DND-41 (cell line): ENCODE measurements around the gene FCRLA.
A peak's percentile ranks its signal among the peaks of the same experiment; 100 is the strongest.

ENCODE experiments used
- ATAC-seq: fragments of 200-7000 bp; cut with Tn5 transposase; 3 replicates; pipeline ENCODE4 v1.9.1; 2021; ENCODE audit warnings: low read depth; ENCODE audit not compliant: insufficient read depth
- DNase-seq: peaks from one replicate; pipeline ENCODE4 v3.0.0-alpha.2; 2020
- H2AFZ ChIP-seq: 2 replicates; pipeline ENCODE4 v1.6.0; 2012; ENCODE audit warnings: low read depth, low read length
- H3K27ac ChIP-seq: 2 replicates; pipeline ENCODE4 v1.5.1; 2012; ENCODE audit warnings: low read length, inconsistent platforms
- H3K27me3 ChIP-seq: fragments of 200-600 bp; sonication (generic); 2 replicates; pipeline ENCODE4 v1.6.0; 2012; ENCODE audit warnings: low read length, mild to moderate bottlenecking, inconsistent platforms; ENCODE audit not compliant: insufficient read depth, poor library complexity
- H3K36me3 ChIP-seq: 2 replicates; pipeline ENCODE4 v1.5.1; 2012; ENCODE audit warnings: low read length, inconsistent platforms; ENCODE audit not compliant: insufficient read depth
- H3K4me1 ChIP-seq: 2 replicates; pipeline ENCODE4 v1.5.1; 2012; ENCODE audit warnings: mild to moderate bottlenecking, low read length; ENCODE audit not compliant: insufficient read depth
- H3K4me2 ChIP-seq: 2 replicates; pipeline ENCODE4 v1.6.0; 2012; ENCODE audit warnings: mild to moderate bottlenecking, moderate library complexity, low read length, inconsistent platforms; ENCODE audit not compliant: insufficient read depth
- H3K4me3 ChIP-seq, 2 experiments: fragments of 200-600 bp in 1 of 2; shearing (Covaris generic) in 1 of 2; 2 replicates each; pipeline ENCODE4 v1.5.1; 2012 to 2016; ENCODE audit warnings: inconsistent platforms in 2 of 2, low read length in 2 of 2, mild to moderate bottlenecking in 2 of 2, low read depth in 1 of 2, moderate library complexity in 1 of 2
- H3K79me2 ChIP-seq: 2 replicates; pipeline ENCODE4 v1.6.0; 2012; ENCODE audit warnings: low read length, inconsistent platforms; ENCODE audit not compliant: insufficient read depth
- H3K9ac ChIP-seq: 2 replicates; pipeline ENCODE4 v1.6.0; 2012; ENCODE audit warnings: low read depth, mild to moderate bottlenecking, inconsistent platforms, low read length, moderate library complexity
- H3K9me3 ChIP-seq: 2 replicates; pipeline ENCODE4 v1.5.1; 2012; ENCODE audit warnings: low read length, moderate library complexity, mild to moderate bottlenecking, inconsistent platforms; ENCODE audit not compliant: insufficient read depth, severe bottlenecking
- H4K20me1 ChIP-seq: 2 replicates; pipeline ENCODE4 v1.6.0; 2012; ENCODE audit warnings: low read length; ENCODE audit not compliant: insufficient read depth
- EZH2 ChIP-seq: IDR thresholded peaks from 3 replicates; pipeline ENCODE4 v1.6.1; 2012; ENCODE audit warnings: borderline replicate concordance, low read depth, mild to moderate bottlenecking, moderate library complexity, low read length, inconsistent platforms; ENCODE audit not compliant: severe bottlenecking
- TF ChIP-seq, protein P1 (sequence below): IDR thresholded peaks from 2 replicates; pipeline ENCODE4 v1.5.1; 2012; ENCODE audit warnings: borderline replicate concordance, low read length, moderate library complexity, mild to moderate bottlenecking; ENCODE audit not compliant: poor library complexity, severe bottlenecking; ENCODE audit errors: extremely low read depth

The FCRLA gene

GRCh38 chr1:161749509-161750407 lies 42.7 kb downstream of the FCRLA start, which contains the start of gene DUSP12:
DUSP12 (plus strand) TSS chr1:161749786; CDS start chr1:161749802, 16 bp downstream.
- Histone ChIP-seq H2AFZ (peak within 1 kb of the TSS; percentile 90), H3K4me3 (peak within 1 kb of the TSS; percentile 95 to 99), H3K36me3 (peaks cover 40% of the 10 kb centered on the region), H3K79me2 (peaks cover 44% of the 10 kb centered on the region), H3K9ac (peak within 1 kb of the TSS; percentile 92), H3K27me3 (no peaks in the 10 kb centered on the region), H4K20me1 (peaks cover 3% of the 10 kb centered on the region; the same call in 1 of the 2 replicates), H3K27ac (peak within 1 kb of the TSS; percentile 91), H3K9me3 (no peaks in the 10 kb centered on the region), H3K4me1 (peaks cover 34% of the 10 kb centered on the region), H3K4me2 (peak within 1 kb of the TSS; percentile 89)
- TF ChIP-seq, protein P1, sequence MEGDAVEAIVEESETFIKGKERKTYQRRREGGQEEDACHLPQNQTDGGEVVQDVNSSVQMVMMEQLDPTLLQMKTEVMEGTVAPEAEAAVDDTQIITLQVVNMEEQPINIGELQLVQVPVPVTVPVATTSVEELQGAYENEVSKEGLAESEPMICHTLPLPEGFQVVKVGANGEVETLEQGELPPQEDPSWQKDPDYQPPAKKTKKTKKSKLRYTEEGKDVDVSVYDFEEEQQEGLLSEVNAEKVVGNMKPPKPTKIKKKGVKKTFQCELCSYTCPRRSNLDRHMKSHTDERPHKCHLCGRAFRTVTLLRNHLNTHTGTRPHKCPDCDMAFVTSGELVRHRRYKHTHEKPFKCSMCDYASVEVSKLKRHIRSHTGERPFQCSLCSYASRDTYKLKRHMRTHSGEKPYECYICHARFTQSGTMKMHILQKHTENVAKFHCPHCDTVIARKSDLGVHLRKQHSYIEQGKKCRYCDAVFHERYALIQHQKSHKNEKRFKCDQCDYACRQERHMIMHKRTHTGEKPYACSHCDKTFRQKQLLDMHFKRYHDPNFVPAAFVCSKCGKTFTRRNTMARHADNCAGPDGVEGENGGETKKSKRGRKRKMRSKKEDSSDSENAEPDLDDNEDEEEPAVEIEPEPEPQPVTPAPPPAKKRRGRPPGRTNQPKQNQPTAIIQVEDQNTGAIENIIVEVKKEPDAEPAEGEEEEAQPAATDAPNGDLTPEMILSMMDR = peak; percentile 66
- TF ChIP-seq EZH2 = no peak
- peak; percentile 98 for ATAC-seq
- DNase-seq = peak; percentile 92

- no peak for TF ChIP-seq EZH2
- TF ChIP-seq, protein P1 = peak; percentile 69
- no peak overlapping the region for H3K4me2 ChIP-seq
- H3K79me2 ChIP-seq = peaks cover 28% of the 10 kb centered on the region
- H3K27ac ChIP-seq = no peak overlapping the region
- H3K9me3 ChIP-seq = no peaks in the 10 kb centered on the region
- no peak overlapping the region for H2AFZ ChIP-seq
- DNase-seq (peak; percentile 23), ATAC-seq (no peak)
- no peaks in the 10 kb centered on the region for H4K20me1 ChIP-seq
- no peaks in the 10 kb centered on the region for H3K27me3 ChIP-seq
- no peak overlapping the region for H3K4me3 ChIP-seq
- no peak overlapping the region for H3K9ac ChIP-seq
- H3K4me1 ChIP-seq = peaks cover 32% of the 10 kb centered on the region
- H3K36me3 ChIP-seq = peaks cover 5% of the 10 kb centered on the region
Measured at GRCh38 chr1:161763522-161764098, 56.6 kb downstream of the FCRLA start.
